H1 (cell line): ENCODE results near the gene DTWD2. TPM values are rescaled to one million over a fixed set of nuclear protein-coding genes. Genes with fewer than 3 reads are reported as not detected.

Experiments used
- CTCF ChIA-PET: fragments of 300-600 bp; sonication (Branson Sonifier 250); formaldehyde crosslinking; loops from one replicate; lab custom pipeline; 2021; ENCODE audit not compliant: partially characterized antibody; lab: Charles Lee
- POLR2A ChIA-PET: fragments of 300-600 bp; sonication (Branson Sonifier 250); formaldehyde crosslinking; loops from one replicate; lab custom pipeline; 2021; ENCODE audit warnings: inconsistent platforms; ENCODE audit not compliant: partially characterized antibody; lab: Charles Lee
- DNase-seq, 2 experiments: peaks; one replicate each; pipeline versions ENCODE4 v3.0.0 to v3.0.0-alpha.2; 2010 to 2022; ENCODE audit warnings: low spot score in 2 of 2, low read depth in 1 of 2, mixed read lengths in 1 of 2
- FAIRE-seq: peaks from 2 replicates; lab custom pipeline; 2011; peaks lifted over from hg19 to GRCh38; lab: Jason Lieb, UNC
- H2AFZ ChIP-seq: 2 replicates; pipeline ENCODE4 v1.8.1; 2012; ENCODE audit warnings: low read length, inconsistent platforms
- H2AK5ac ChIP-seq: 2 replicates; pipeline ENCODE4 v1.6.1; 2013; ENCODE audit warnings: low read depth, low read length
- H2BK120ac ChIP-seq: replicated peaks from 2 replicates; pipeline ENCODE3; 2013; ENCODE audit warnings: low read depth, low read length, inconsistent platforms
- H2BK12ac ChIP-seq: 2 replicates; pipeline ENCODE4 v1.6.1; 2013; ENCODE audit warnings: low read depth, low read length
- H2BK15ac ChIP-seq: 2 replicates; pipeline ENCODE4 v1.6.1; 2013; ENCODE audit warnings: low read length
- H2BK20ac ChIP-seq: 2 replicates; pipeline ENCODE4 v1.6.1; 2013; ENCODE audit warnings: low read length
- H2BK5ac ChIP-seq: 2 replicates; pipeline ENCODE4 v1.6.1; 2013; ENCODE audit warnings: low read depth, low read length
- H3K14ac ChIP-seq: 2 replicates; pipeline ENCODE4 v1.6.1; 2013; ENCODE audit warnings: inconsistent platforms; ENCODE audit not compliant: insufficient read length
- H3K18ac ChIP-seq: 2 replicates; pipeline ENCODE4 v1.6.1; 2013; ENCODE audit warnings: low read length; ENCODE audit errors: extremely low read depth
- H3K23ac ChIP-seq: 2 replicates; pipeline ENCODE4 v1.6.1; 2013; ENCODE audit warnings: inconsistent platforms; ENCODE audit not compliant: insufficient read length
- H3K23me2 ChIP-seq: 2 replicates; pipeline ENCODE4 v1.6.1; 2013; ENCODE audit warnings: low read depth, low read length
- H3K27ac ChIP-seq: 2 replicates; pipeline ENCODE4 v1.6.1; 2011; ENCODE audit warnings: low read depth, low read length, inconsistent platforms
- H3K27me3 ChIP-seq, 4 experiments: replicated peaks in 1 of 4; 1 replicate in 1 of 4; 2 replicates in 3 of 4; pipeline versions ENCODE4 v1.6.1 to v1.8.1; 2011 to 2013; ENCODE audit warnings: low read length in 3 of 4, mild to moderate bottlenecking in 3 of 4, inconsistent platforms in 2 of 4, mixed read lengths in 2 of 4, moderate library complexity in 1 of 4; ENCODE audit not compliant: control insufficient read depth in 3 of 4, insufficient read depth in 3 of 4; ENCODE audit errors: extremely low read depth in 1 of 4
- H3K36me3 ChIP-seq, 4 experiments: 2 replicates each; pipeline versions ENCODE4 v1.6.1 to v1.8.1; 2011 to 2013; ENCODE audit warnings: mild to moderate bottlenecking in 4 of 4, low read length in 3 of 4, moderate library complexity in 2 of 4, control low read depth in 1 of 4, inconsistent platforms in 1 of 4; ENCODE audit not compliant: insufficient read depth in 4 of 4, control insufficient read depth in 2 of 4
- H3K4ac ChIP-seq: replicated peaks from 2 replicates; pipeline ENCODE3; 2013; ENCODE audit warnings: low read length, low read depth, mixed read lengths, inconsistent platforms; ENCODE audit not compliant: insufficient read length
- H3K4me1 ChIP-seq, 4 experiments: replicated peaks in 1 of 4; 1 replicate in 1 of 4; 2 replicates in 3 of 4; pipeline versions ENCODE4 v1.6.1 to v1.8.1; 2011 to 2013; ENCODE audit warnings: low read length in 3 of 4, inconsistent platforms in 2 of 4, mixed read lengths in 1 of 4; ENCODE audit not compliant: insufficient read depth in 4 of 4, control insufficient read depth in 3 of 4
- H3K4me2 ChIP-seq, 2 experiments: 2 replicates each; pipeline versions ENCODE4 v1.6.1 to v1.8.1; 2011 to 2013; ENCODE audit warnings: low read depth in 2 of 2, low read length in 2 of 2, control low read depth in 1 of 2, inconsistent platforms in 1 of 2, mild to moderate bottlenecking in 1 of 2; ENCODE audit not compliant: insufficient read depth in 1 of 2
- H3K4me3 ChIP-seq, 4 experiments: fragments of 200-600, 300-600 bp in 1 of 4; sonication (generic), shearing (Covaris generic), sonication (Bioruptor Twin) in 1 of 4; 2 replicates each; pipeline versions ENCODE4 v1.5.1 to v1.8.1; 2011 to 2016; ENCODE audit warnings: low read length in 4 of 4, low read depth in 3 of 4, control low read depth in 2 of 4, inconsistent platforms in 2 of 4, mild to moderate bottlenecking in 2 of 4, mixed read lengths in 1 of 4, moderate library complexity in 1 of 4; ENCODE audit not compliant: insufficient read depth in 2 of 4; ENCODE audit errors: extremely low read depth in 1 of 4
- H3K56ac ChIP-seq: replicated peaks from 2 replicates; pipeline ENCODE3; 2013; ENCODE audit warnings: low read depth, mild to moderate bottlenecking, mixed read lengths, low read length, inconsistent platforms; ENCODE audit not compliant: insufficient read length
- H3K79me1 ChIP-seq: 2 replicates; pipeline ENCODE4 v1.6.1; 2013; ENCODE audit warnings: low read depth, low read length, control low read depth
- H3K79me2 ChIP-seq, 2 experiments: 2 replicates each; pipeline versions ENCODE4 v1.6.1 to v1.8.1; 2012 to 2013; ENCODE audit warnings: low read length in 2 of 2, mild to moderate bottlenecking in 2 of 2, inconsistent platforms in 1 of 2; ENCODE audit not compliant: insufficient read depth in 2 of 2, control insufficient read depth in 1 of 2
- H3K9ac ChIP-seq, 4 experiments: replicated peaks in 1 of 4; 1 replicate in 1 of 4; 2 replicates in 3 of 4; pipeline versions ENCODE4 v1.6.1 to v1.8.1; 2011 to 2013; ENCODE audit warnings: low read depth in 3 of 4, low read length in 3 of 4, control low read depth in 2 of 4, mild to moderate bottlenecking in 2 of 4, moderate library complexity in 2 of 4, inconsistent platforms in 1 of 4; ENCODE audit errors: extremely low read depth in 1 of 4
- H3K9me3 ChIP-seq, 2 experiments: 2 replicates each; pipeline versions ENCODE4 v1.6.1 to v1.8.1; 2012 to 2013; ENCODE audit warnings: mild to moderate bottlenecking in 2 of 2, moderate library complexity in 2 of 2, control low read depth in 1 of 2, inconsistent platforms in 1 of 2, low read depth in 1 of 2, low read length in 1 of 2, mixed read lengths in 1 of 2; ENCODE audit not compliant: insufficient read depth in 2 of 2
- H4K20me1 ChIP-seq, 2 experiments: replicated peaks in 1 of 2; 2 replicates each; pipeline versions ENCODE3 to v1.8.1; 2011 to 2013; ENCODE audit warnings: inconsistent platforms in 2 of 2, low read length in 2 of 2, mild to moderate bottlenecking in 1 of 2; ENCODE audit not compliant: insufficient read depth in 2 of 2, control insufficient read depth in 1 of 2
- H4K5ac ChIP-seq: 2 replicates; pipeline ENCODE4 v1.6.1; 2013; ENCODE audit warnings: low read length, low read depth, mixed read lengths, inconsistent platforms; ENCODE audit not compliant: insufficient read length
- H4K8ac ChIP-seq: 2 replicates; pipeline ENCODE4 v1.8.0; 2013; ENCODE audit warnings: mild to moderate bottlenecking, moderate library complexity, low read length, inconsistent platforms; ENCODE audit not compliant: insufficient read depth; ENCODE audit errors: extremely low read depth
- H4K91ac ChIP-seq: replicated peaks from 2 replicates; pipeline ENCODE3; 2013; ENCODE audit warnings: low read length, mixed read lengths, inconsistent platforms; ENCODE audit not compliant: insufficient read length
- BACH1 ChIP-seq: IDR thresholded peaks from 2 replicates; pipeline ENCODE4 v1.6.1; 2012; ENCODE audit warnings: low read length, improper control_type of control experiment
- CBX8 ChIP-seq: fragments of 300-800, 300-1000 bp; sonication (generic); IDR thresholded peaks from 2 replicates; pipeline ENCODE4 v1.7.1; 2016; ENCODE audit warnings: low read depth, low read length, borderline replicate concordance
- CEBPB ChIP-seq: IDR thresholded peaks from 2 replicates; pipeline ENCODE4 v1.6.1; 2012; ENCODE audit warnings: low read depth, low read length
- CHD1 ChIP-seq: IDR thresholded peaks from 2 replicates; pipeline ENCODE4 v1.6.1; 2012; ENCODE audit warnings: low read depth, low read length, improper control_type of control experiment
- CREB1 ChIP-seq: IDR thresholded peaks from 2 replicates; pipeline ENCODE4 v1.6.1; 2012; ENCODE audit warnings: inconsistent platforms
- EP300 ChIP-seq, 2 experiments: IDR thresholded peaks; 1 replicate in 1 of 2; 2 replicates in 1 of 2; pipeline ENCODE4 v1.6.1; 2011 to 2012; ENCODE audit warnings: low read depth in 2 of 2, low read length in 2 of 2, mild to moderate bottlenecking in 2 of 2, borderline replicate concordance in 1 of 2, inconsistent platforms in 1 of 2, moderate library complexity in 1 of 2
- JUN ChIP-seq: IDR thresholded peaks from 2 replicates; pipeline ENCODE4 v1.6.1; 2011; ENCODE audit warnings: low read depth, mild to moderate bottlenecking, improper control_type of control experiment, low read length
- JUND ChIP-seq: IDR thresholded peaks from 2 replicates; pipeline ENCODE4 v1.6.1; 2011; ENCODE audit warnings: mild to moderate bottlenecking, improper control_type of control experiment, low read length
- KDM5A ChIP-seq: fragments of 200-600 bp; IDR thresholded peaks from 2 replicates; pipeline ENCODE4 v1.7.1; 2012; ENCODE audit warnings: mild to moderate bottlenecking, low read length, inconsistent platforms, mixed read lengths
- POLR2AphosphoS5 ChIP-seq: IDR thresholded peaks from 2 replicates; pipeline ENCODE4 v1.6.1; 2011; ENCODE audit warnings: low read depth, low read length
- SIN3A ChIP-seq, 2 experiments: IDR thresholded peaks in 1 of 2; conservative IDR thresholded peaks in 1 of 2; 2 replicates each; pipeline ENCODE4 v1.6.1; 2011 to 2012; ENCODE audit warnings: low read length in 2 of 2, improper control_type of control experiment in 1 of 2, low read depth in 1 of 2, mild to moderate bottlenecking in 1 of 2
- SIRT6 ChIP-seq: IDR thresholded peaks from one replicate; pipeline ENCODE4 v1.7.1; 2012; ENCODE audit warnings: low read length, inconsistent platforms
- SP1 ChIP-seq: IDR thresholded peaks from 2 replicates; pipeline ENCODE4 v1.6.1; 2011; ENCODE audit warnings: low read depth, low read length
- SP2 ChIP-seq: IDR thresholded peaks from 2 replicates; pipeline ENCODE4 v1.6.1; 2012; ENCODE audit warnings: mild to moderate bottlenecking, low read length, inconsistent platforms
- TAF1 ChIP-seq: IDR thresholded peaks from 2 replicates; pipeline ENCODE4 v1.6.1; 2011; ENCODE audit warnings: mild to moderate bottlenecking, low read depth, low read length
- WGBS, 2 experiments: shearing (Covaris generic) in 1 of 2; methylation state at CpG; one replicate each; pipeline versions ENCODE4 v1.1.6 to v1.1.7; 2013 to 2015; ENCODE audit warnings: low lambda C conversion rate in 2 of 2, mixed read lengths in 2 of 2, inconsistent platforms in 1 of 2, low coverage in 1 of 2, missing lambda C conversion rate in 1 of 2; ENCODE audit not compliant: insufficient replicate concordance in 2 of 2, insufficient coverage in 1 of 2, insufficient read length in 1 of 2; ENCODE audit errors: extremely low coverage in 1 of 2, missing lambda C conversion rate in 1 of 2; 5-methylcytosine and 5-hydroxymethylcytosine counted together
- polyA plus RNA-seq, 7 experiments: library from polyadenylated mRNA; depleted of rRNA in 3 of 7; stranded (reverse) in 5 of 7; unstranded in 2 of 7; fragments of >200 nt in 5 of 7; fragments of 200-250 nt in 2 of 7; gene quantifications; 1 replicate in 5 of 7; 2 replicates in 1 of 7; 4 replicates in 1 of 7; pipeline versions ENCODE4 v1.2.1 to v1.2.3, GENCODE V29; 2011 to 2013; ENCODE audit warnings: missing spikeins in 2 of 7, mixed read lengths in 2 of 7
- total RNA-seq: library from RNA; stranded (reverse); fragmentation: NEBNext Ultra II Directional; extraction: Animal tissue kit (Norgen Biotek cat#: 25700); gene quantifications from 2 replicates; pipeline ENCODE4 v1.2.1, GENCODE V29; 2021

Gene DTWD2
- total and polyA plus RNA-seq, 2 of the 8 experiments (the other 6 are each of a cell fraction or from before 2014, with no cell fraction given) = 4.3 to 17.1 TPM

- Histone ChIP-seq H3K36me3 (no peaks in the 10 kb centered on the region), H2BK120ac (no peak overlapping the region), H3K14ac (no peak overlapping the region), H3K9me3 (no peaks in the 10 kb centered on the region), H4K20me1 (no peaks in the 10 kb centered on the region), H3K56ac (no peak overlapping the region), H3K18ac (no peak overlapping the region), H4K5ac (no peak overlapping the region), H3K27ac (no peak overlapping the region), H4K91ac (no peak overlapping the region), H3K27me3 (no peaks in the 10 kb centered on the region), H2AK5ac (no peak overlapping the region), H2AFZ (no peak overlapping the region), H4K8ac (no peak overlapping the region), H3K4me2 (no peak overlapping the region), H3K23me2 (no peaks in the 10 kb centered on the region), H3K4me1 (peaks cover 0 to 10% (median 4%) of the 10 kb centered on the region in 4 experiments; a peak in 5 of 7 replicates), H3K79me2 (no peaks in the 10 kb centered on the region), H2BK5ac (no peak overlapping the region), H3K4ac (no peak overlapping the region), H3K79me1 (no peaks in the 10 kb centered on the region), H2BK12ac (no peak overlapping the region), H3K23ac (no peak overlapping the region), H2BK20ac (no peak overlapping the region), H3K4me3 (no peak overlapping the region), H3K9ac (no peak overlapping the region), H2BK15ac (no peak overlapping the region)
- DNase-seq = no peak
- FAIRE-seq = no peak
- CTCF ChIA-PET = interaction anchor here (0.9 to 5.2 kb wide), 8 partner anchors 10 to 180 kb away, joined by 3 to 69 read pairs (median 9); no protein-coding TSS in a partner anchor
- 83% methylated on average over 2 of the region's 2 CpGs; no CpG with 5 or more reads in 1 of the 2 experiments for WGBS, 2 experiments
- TF ChIP-seq EP300 (IDR thresholded peaks at IDR 0.05; ENCODE audit: borderline replicate concordance in 1 of 2, low read depth in 2 of 2, low read length in 2 of 2) (no peak), CBX8 (no peak), JUN (no peak), POLR2AphosphoS5 (no peak), JUND (no peak), KDM5A (no peak), CEBPB (no peak), SP1 (no peak), SIN3A (conservative IDR thresholded peaks at IDR 0.05 in 1 of 2, IDR thresholded peaks at IDR 0.05 in 1 of 2; ENCODE audit: low read depth in 1 of 2, low read length in 2 of 2) (no peak), BACH1 (no peak), SIRT6 (no peak), SP2 (no peak), TAF1 (no peak), CHD1 (no peak), CREB1 (no peak)
- POLR2A ChIA-PET = no interaction called here
These were observed 194.7 kb downstream of the DTWD2 start for GRCh38 chr5:118793652-118794051.
